Endothelial cell of umbilical vein (primary cell): ENCODE measurements around the gene PRDM2. TPM values are rescaled to one million over a fixed set of nuclear protein-coding genes. Genes with fewer than 3 reads are reported as not detected.

Source experiments
- BruUV-seq: library from RNA; stranded (reverse); fragments of 400-500 nt; replicated peaks from 2 replicates; lab custom pipeline; 2021; lab: Mats Ljungman, UMichigan
- CTCF ChIA-PET: fragments of 300-600, 350-600 bp; sonication (Branson Sonifier 250); formaldehyde crosslinking; loops from one replicate; lab custom pipeline; 2021; ENCODE audit warnings: antibody characterized with exemption, inconsistent platforms; lab: Charles Lee
- POLR2A ChIA-PET: fragments of 300-600, 350-600 bp; sonication (Branson Sonifier 250); formaldehyde crosslinking; loops from one replicate; lab custom pipeline; 2021; ENCODE audit warnings: antibody characterized with exemption, inconsistent platforms; lab: Charles Lee
- DNase-seq: peaks from one replicate; pipeline ENCODE4 v3.0.0-alpha.2; 2011; ENCODE audit warnings: low read depth, low spot score
- FAIRE-seq: peaks from 2 replicates; lab custom pipeline; 2011; peaks lifted over from hg19 to GRCh38; lab: Jason Lieb, UNC
- H2AFZ ChIP-seq: 2 replicates; pipeline ENCODE4 v1.6.0; 2012; ENCODE audit warnings: low read depth, low read length, control low read depth, inconsistent platforms
- H3K27ac ChIP-seq: 2 replicates; pipeline ENCODE4 v1.5.1; 2011; ENCODE audit warnings: low read depth, mild to moderate bottlenecking, control low read depth, low read length, moderate library complexity; ENCODE audit not compliant: insufficient read depth
- H3K27me3 ChIP-seq, 2 experiments: 2 replicates each; pipeline versions ENCODE4 v1.6.0 to v1.6.1; 2011; ENCODE audit warnings: low read length in 2 of 2, mixed read lengths in 1 of 2; ENCODE audit not compliant: control insufficient read depth in 2 of 2, insufficient read depth in 2 of 2
- H3K36me3 ChIP-seq, 2 experiments: 2 replicates in 1 of 2; 3 replicates in 1 of 2; pipeline ENCODE4 v1.5.1; 2011; ENCODE audit warnings: low read length in 2 of 2, mild to moderate bottlenecking in 1 of 2, moderate library complexity in 1 of 2; ENCODE audit not compliant: control insufficient read depth in 2 of 2, insufficient read depth in 2 of 2; ENCODE audit errors: extremely low read depth in 1 of 2
- H3K4me1 ChIP-seq: 3 replicates; pipeline ENCODE4 v1.5.1; 2011; ENCODE audit warnings: mild to moderate bottlenecking, low read length; ENCODE audit not compliant: control insufficient read depth, insufficient read depth; ENCODE audit errors: extremely low read depth
- H3K4me2 ChIP-seq: 2 replicates; pipeline ENCODE4 v1.6.1; 2011; ENCODE audit warnings: low read length, control low read depth, mixed read lengths; ENCODE audit not compliant: insufficient read depth
- H3K4me3 ChIP-seq, 3 experiments: fragments of 200-600 bp in 1 of 3; sonication (generic), shearing (Covaris generic) in 1 of 3; replicated peaks in 1 of 3; 2 replicates each; pipeline ENCODE4 v1.5.1; 2011 to 2016; ENCODE audit warnings: control low read depth in 3 of 3, low read length in 3 of 3, mild to moderate bottlenecking in 2 of 3, inconsistent platforms in 1 of 3, low read depth in 1 of 3, moderate library complexity in 1 of 3; ENCODE audit not compliant: insufficient read depth in 1 of 3
- H3K79me2 ChIP-seq: 2 replicates; pipeline ENCODE4 v1.6.0; 2012; ENCODE audit warnings: low read length, inconsistent platforms; ENCODE audit not compliant: control insufficient read depth, insufficient read depth
- H3K9ac ChIP-seq: replicated peaks from 2 replicates; pipeline ENCODE3; 2011; ENCODE audit warnings: low read length, control low read depth; ENCODE audit not compliant: insufficient read depth; ENCODE audit errors: extremely low read depth
- H3K9me1 ChIP-seq: replicated peaks from 3 replicates; pipeline ENCODE4 v1.6.0; 2011; ENCODE audit warnings: mild to moderate bottlenecking, low read length; ENCODE audit not compliant: control insufficient read depth, insufficient read depth; ENCODE audit errors: extremely low read depth
- H3K9me3 ChIP-seq: replicated peaks from 2 replicates; pipeline ENCODE4 v1.5.1; 2012; ENCODE audit warnings: low read length, inconsistent platforms; ENCODE audit not compliant: control insufficient read depth, insufficient read depth
- H4K20me1 ChIP-seq: replicated peaks from 2 replicates; pipeline ENCODE3; 2011; ENCODE audit warnings: mild to moderate bottlenecking, low read length; ENCODE audit not compliant: control insufficient read depth, insufficient read depth; ENCODE audit errors: extremely low read depth
- CTCF ChIP-seq, 2 donors: IDR thresholded peaks; 1 replicate in 1 of 2; 2 replicates in 1 of 2; pipeline ENCODE4 v1.5.1; 2011; ENCODE audit warnings: low read length in 2 of 2, mild to moderate bottlenecking in 2 of 2, moderate library complexity in 2 of 2, control low read depth in 1 of 2, inconsistent platforms in 1 of 2, low read depth in 1 of 2; ENCODE audit not compliant: insufficient read depth in 1 of 2; ENCODE audit errors: extremely low read depth in 1 of 2
- EZH2 ChIP-seq: IDR thresholded peaks from 2 replicates; pipeline ENCODE4 v1.6.1; 2012; ENCODE audit warnings: borderline replicate concordance, low read depth, mild to moderate bottlenecking, moderate library complexity, low read length, inconsistent platforms; ENCODE audit not compliant: severe bottlenecking
- FOS ChIP-seq: IDR thresholded peaks from 2 replicates; pipeline ENCODE4 v1.6.1; 2011; ENCODE audit warnings: mild to moderate bottlenecking, low read length, moderate library complexity, borderline replicate concordance; ENCODE audit not compliant: insufficient read depth
- GATA2 ChIP-seq: IDR thresholded peaks from 2 replicates; pipeline ENCODE4 v1.7.0; 2011; ENCODE audit warnings: low read depth, mild to moderate bottlenecking, moderate library complexity, mixed read lengths, low read length; ENCODE audit not compliant: insufficient read length, insufficient read depth
- JUN ChIP-seq: IDR thresholded peaks from 2 replicates; pipeline ENCODE4 v1.6.1; 2011; ENCODE audit warnings: borderline replicate concordance, low read depth; ENCODE audit not compliant: insufficient read length, insufficient read depth
- MAX ChIP-seq: IDR thresholded peaks from 2 replicates; pipeline ENCODE4 v1.6.1; 2011; ENCODE audit not compliant: insufficient read depth, insufficient read length
- MYC ChIP-seq: IDR thresholded peaks from one replicate; pipeline ENCODE4 v1.6.1; 2011; ENCODE audit warnings: mild to moderate bottlenecking, low read depth, low read length
- POLR2A ChIP-seq: IDR thresholded peaks from 2 replicates; pipeline ENCODE4 v1.6.1; 2012; ENCODE audit warnings: low read depth, mild to moderate bottlenecking, control low read depth, low read length
- POLR2AphosphoS5 ChIP-seq: IDR thresholded peaks from 2 replicates; pipeline ENCODE4 v1.6.1; 2012; ENCODE audit warnings: low read depth, mild to moderate bottlenecking, control low read depth, low read length, moderate library complexity; ENCODE audit not compliant: insufficient read depth
- dilution Hi-C: fragments of 300-500 bp; cut with MboI; formaldehyde crosslinking; loops from one replicate; pipeline ENCODE4 v1.15.0; 2019; ENCODE audit warnings: low sequenced_read_pairs; ENCODE audit not compliant: extremely low pct_ligation_motif_present
- intact Hi-C: fragments of 100-400 bp; cut with micrococcal nuclease; formaldehyde crosslinking; loops from one replicate; pipeline ENCODE4 v1.10.0; 2022
- polyA plus RNA-seq, 4 experiments: library from polyadenylated mRNA; depleted of rRNA in 3 of 4; stranded (reverse) in 3 of 4; unstranded in 1 of 4; fragments of >200 nt; gene quantifications; 2 replicates each; pipeline versions ENCODE4 v1.2.1 to v1.2.3, GENCODE V29; 2011 to 2012; ENCODE audit warnings: missing spikeins in 1 of 4
- total RNA-seq: library from RNA; stranded (reverse); gene quantifications from 2 replicates; pipeline ENCODE4 v1.2.3, GENCODE V29; 2021

Gene PRDM2
- total and polyA plus RNA-seq, 2 donors (not counting 3 experiments of a cell fraction or from before 2014, with no cell fraction given) = 11.3 to 35.7 TPM

- no peaks in the 10 kb centered on the region for H3K9me3 ChIP-seq
- H3K27ac ChIP-seq = no peak overlapping the region
- peaks cover 40% of the 10 kb centered on the region for H3K79me2 ChIP-seq
- H2AFZ ChIP-seq = no peak overlapping the region
- H3K9me1 ChIP-seq = no peaks in the 10 kb centered on the region
- H3K9ac ChIP-seq = no peak overlapping the region
- no peaks in the 10 kb centered on the region for H4K20me1 ChIP-seq
- intact Hi-C loops (no loop called here), dilution Hi-C loops (no loop called here)
- FAIRE-seq (no peak), DNase-seq (no peak)
- TF ChIP-seq MAX (no peak), JUN (no peak), POLR2A (no peak), MYC (no peak)
- no peak overlapping the region for H3K4me2 ChIP-seq
- H3K36me3 ChIP-seq = peaks cover 7 to 18% of the 10 kb centered on the region in 2 experiments
- H3K4me3 ChIP-seq = no peak overlapping the region
- no peaks in the 10 kb centered on the region for H3K4me1 ChIP-seq
- no TSS peak for BruUV-seq
- POLR2A ChIA-PET = no interaction called here
- H3K27me3 ChIP-seq = no peaks in the 10 kb centered on the region
- CTCF ChIA-PET = interaction anchor here (1.8 kb wide), 1 partner anchor 11 kb away, joined by 4 read pairs; no protein-coding TSS in a partner anchor
These were observed 75.5 kb downstream of the PRDM2 start for GRCh38 chr1:13775459-13775858.

GRCh38 chr1:13775916-13776315 is 75.9 kb downstream of the PRDM2 start:
- no peak overlapping the region for H3K4me2 ChIP-seq
- H2AFZ ChIP-seq = no peak overlapping the region
- ChIA-PET POLR2A (no interaction called here), CTCF (no interaction called here)
- no peaks in the 10 kb centered on the region for H3K4me1 ChIP-seq
- H3K36me3 ChIP-seq = peaks cover 7 to 18% of the 10 kb centered on the region in 2 experiments
- no TSS peak for BruUV-seq
- no peak for FAIRE-seq
- dilution Hi-C loops = no loop called here
- DNase-seq = no peak
- TF ChIP-seq MYC (no peak), MAX (no peak), JUN (no peak), POLR2A (no peak), EZH2 (no peak), FOS (no peak), POLR2AphosphoS5 (no peak), CTCF (IDR thresholded peaks at IDR 0.05; ENCODE audit: extremely low read depth in 1 of 2, insufficient read depth in 1 of 2, low read depth in 1 of 2, low read length in 2 of 2) (no peak), GATA2 (no peak)
- intact Hi-C loops = no loop called here
- H3K79me2 ChIP-seq = peaks cover 36% of the 10 kb centered on the region
- no peak overlapping the region for H3K9ac ChIP-seq
- no peak overlapping the region for H3K4me3 ChIP-seq
- no peaks in the 10 kb centered on the region for H3K9me1 ChIP-seq
- no peaks in the 10 kb centered on the region for H4K20me1 ChIP-seq
- H3K27ac ChIP-seq = no peak overlapping the region
- no peaks in the 10 kb centered on the region for H3K9me3 ChIP-seq
- no peaks in the 10 kb centered on the region for H3K27me3 ChIP-seq
